H9 (cell line): ENCODE results near the gene PRSS57. TPM values are rescaled to one million over a fixed set of nuclear protein-coding genes. Genes with fewer than 3 reads are reported as not detected.

Experiments
- DNase-seq: peaks from one replicate; pipeline ENCODE4 v3.0.0-alpha.2; 2017
- H2AFZ ChIP-seq: one replicate; pipeline ENCODE4 v1.6.1; 2013; ENCODE audit warnings: mild to moderate bottlenecking, low read length, control low read depth, moderate library complexity
- H2AK5ac ChIP-seq: 2 replicates; pipeline ENCODE4 v1.6.1; 2013; ENCODE audit warnings: low read length, control low read depth, mixed read lengths; ENCODE audit not compliant: insufficient read length
- H2BK120ac ChIP-seq: one replicate; pipeline ENCODE4 v1.6.1; 2013; ENCODE audit warnings: low read depth, mild to moderate bottlenecking, low read length, control low read depth, inconsistent platforms; ENCODE audit not compliant: poor library complexity, severe bottlenecking
- H2BK12ac ChIP-seq: 2 replicates; pipeline ENCODE4 v1.6.1; 2013; ENCODE audit warnings: low read length, control low read depth, mixed read lengths, low read depth; ENCODE audit not compliant: insufficient read length
- H2BK15ac ChIP-seq: 2 replicates; pipeline ENCODE4 v1.6.1; 2013; ENCODE audit warnings: low read depth, low read length, control low read depth
- H2BK20ac ChIP-seq: one replicate; pipeline ENCODE4 v1.6.1; 2013; ENCODE audit warnings: low read depth, mild to moderate bottlenecking, low read length, control low read depth, inconsistent platforms; ENCODE audit not compliant: poor library complexity, severe bottlenecking
- H2BK5ac ChIP-seq: 2 replicates; pipeline ENCODE4 v1.6.1; 2013; ENCODE audit warnings: low read length, control low read depth, mixed read lengths; ENCODE audit not compliant: insufficient read length
- H3K14ac ChIP-seq: 2 replicates; pipeline ENCODE4 v1.6.1; 2013; ENCODE audit warnings: low read length, control low read depth; ENCODE audit not compliant: insufficient read depth
- H3K18ac ChIP-seq: 2 replicates; pipeline ENCODE4 v1.6.1; 2013; ENCODE audit warnings: low read depth, mild to moderate bottlenecking, mixed read lengths, low read length, control low read depth; ENCODE audit not compliant: insufficient read length
- H3K23ac ChIP-seq: 2 replicates; pipeline ENCODE4 v1.6.1; 2013; ENCODE audit warnings: low read length, control low read depth, mixed read lengths, low read depth; ENCODE audit not compliant: insufficient read length
- H3K23me2 ChIP-seq: 2 replicates; pipeline ENCODE4 v1.6.1; 2013; ENCODE audit warnings: low read depth, mild to moderate bottlenecking, mixed read lengths, low read length, control low read depth; ENCODE audit not compliant: insufficient read length, poor library complexity, severe bottlenecking
- H3K27ac ChIP-seq: 2 replicates; pipeline ENCODE4 v1.5.1; 2013; ENCODE audit warnings: low read length, control low read depth, mixed read lengths, low read depth; ENCODE audit not compliant: insufficient read length
- H3K27me3 ChIP-seq: 2 replicates; pipeline ENCODE4 v1.6.1; 2013; ENCODE audit warnings: low read length, control low read depth, inconsistent platforms; ENCODE audit not compliant: insufficient read depth
- H3K4ac ChIP-seq: 2 replicates; pipeline ENCODE4 v1.6.1; 2013; ENCODE audit warnings: low read depth, mild to moderate bottlenecking, control low read depth, inconsistent platforms, low read length, moderate library complexity
- H3K4me1 ChIP-seq: 2 replicates; pipeline ENCODE4 v1.6.1; 2013; ENCODE audit warnings: low read length, control low read depth, inconsistent platforms; ENCODE audit not compliant: insufficient read depth
- H3K4me2 ChIP-seq: 2 replicates; pipeline ENCODE4 v1.6.1; 2013; ENCODE audit warnings: low read length, control low read depth, mixed read lengths; ENCODE audit not compliant: insufficient read length, insufficient read depth
- H3K56ac ChIP-seq: 2 replicates; pipeline ENCODE4 v1.6.1; 2013; ENCODE audit warnings: low read depth, mild to moderate bottlenecking, mixed read lengths, low read length, control low read depth; ENCODE audit not compliant: insufficient read length
- H3K79me1 ChIP-seq: 2 replicates; pipeline ENCODE4 v1.6.1; 2013; ENCODE audit warnings: low read depth, mild to moderate bottlenecking, moderate library complexity, low read length, control low read depth, inconsistent platforms; ENCODE audit not compliant: insufficient read depth, poor library complexity, severe bottlenecking
- H3K79me2 ChIP-seq: 2 replicates; pipeline ENCODE4 v1.6.1; 2013; ENCODE audit warnings: low read length, control low read depth, inconsistent platforms; ENCODE audit not compliant: insufficient read depth
- H3K9ac ChIP-seq: 2 replicates; pipeline ENCODE4 v1.6.1; 2013; ENCODE audit warnings: low read length, control low read depth, mixed read lengths; ENCODE audit not compliant: insufficient read length; ENCODE audit errors: extremely low read depth
- H3K9me3 ChIP-seq: one replicate; pipeline ENCODE4 v1.6.1; 2013; ENCODE audit warnings: low read depth, low read length, inconsistent platforms; ENCODE audit not compliant: control insufficient read depth
- H3T11ph ChIP-seq: one replicate; pipeline ENCODE4 v1.6.1; 2013; ENCODE audit warnings: mild to moderate bottlenecking, low read length, control low read depth, inconsistent platforms
- H4K20me1 ChIP-seq: one replicate; pipeline ENCODE4 v1.6.1; 2013; ENCODE audit not compliant: control insufficient read depth, insufficient read length, insufficient read depth
- H4K5ac ChIP-seq: 2 replicates; pipeline ENCODE4 v1.6.1; 2013; ENCODE audit warnings: low read depth, mild to moderate bottlenecking, mixed read lengths, low read length, control low read depth; ENCODE audit not compliant: insufficient read length
- H4K8ac ChIP-seq: replicated peaks from 2 replicates; pipeline ENCODE4 v1.6.1; 2013; ENCODE audit warnings: low read length, control low read depth, mixed read lengths, low read depth; ENCODE audit not compliant: insufficient read length
- H4K91ac ChIP-seq: 2 replicates; pipeline ENCODE4 v1.6.1; 2013; ENCODE audit warnings: low read depth, mild to moderate bottlenecking, moderate library complexity, mixed read lengths, low read length, control low read depth; ENCODE audit not compliant: insufficient read length
- H3K27ac Mint-ChIP-seq, 3 experiments: 2 replicates in 2 of 3; 3 replicates in 1 of 3; pipeline ENCODE4 v1.8.0; 2020 to 2021; ENCODE audit warnings: mixed read lengths in 3 of 3, mild to moderate bottlenecking in 1 of 3, moderate library complexity in 1 of 3
- H3K27me3 Mint-ChIP-seq: 2 replicates; pipeline ENCODE4 v1.8.0; 2021; ENCODE audit warnings: low read depth, mild to moderate bottlenecking, moderate library complexity, mixed read lengths
- H3K36me3 Mint-ChIP-seq, 3 experiments: 2 replicates in 2 of 3; 3 replicates in 1 of 3; pipeline ENCODE4 v1.8.0; 2020 to 2021; ENCODE audit warnings: low read depth in 3 of 3, mixed read lengths in 3 of 3; ENCODE audit not compliant: insufficient read depth in 1 of 3
- H3K4me1 Mint-ChIP-seq, 2 experiments: 2 replicates each; pipeline ENCODE4 v1.8.0; 2020; ENCODE audit warnings: mixed read lengths in 2 of 2
- H3K4me3 Mint-ChIP-seq, 2 experiments: 2 replicates in 1 of 2; 3 replicates in 1 of 2; pipeline ENCODE4 v1.8.0; 2020 to 2021; ENCODE audit warnings: mild to moderate bottlenecking in 2 of 2, mixed read lengths in 2 of 2, moderate library complexity in 1 of 2
- H3K9me3 Mint-ChIP-seq, 2 experiments: 2 replicates in 1 of 2; 3 replicates in 1 of 2; pipeline ENCODE4 v1.8.0; 2020; ENCODE audit warnings: mild to moderate bottlenecking in 2 of 2, mixed read lengths in 2 of 2, moderate library complexity in 1 of 2
- WGBS: extraction: QIAGEN DNeasy Blood & Tissue Kit; methylation state at CpG from one replicate; pipeline ENCODE4 v1.1.7; 2013; ENCODE audit warnings: missing lambda C conversion rate, low lambda C conversion rate, mixed read lengths; ENCODE audit not compliant: insufficient read length; ENCODE audit errors: extremely low coverage; 5-methylcytosine and 5-hydroxymethylcytosine counted together
- total RNA-seq: library from RNA; stranded (reverse); gene quantifications from 2 replicates; pipeline ENCODE4 v1.2.1, GENCODE V29; 2021
- TF ChIP-seq, protein P1 (sequence below): fragments of 200-600 bp; sonication (generic); conservative IDR thresholded peaks from 3 replicates; pipeline ENCODE4 v1.8.0; 2021; ENCODE audit warnings: antibody characterized with exemption, mild to moderate bottlenecking

PRSS57 gene
- total RNA-seq, 1 experiment from 2014 or later, result not detected

DNA sequence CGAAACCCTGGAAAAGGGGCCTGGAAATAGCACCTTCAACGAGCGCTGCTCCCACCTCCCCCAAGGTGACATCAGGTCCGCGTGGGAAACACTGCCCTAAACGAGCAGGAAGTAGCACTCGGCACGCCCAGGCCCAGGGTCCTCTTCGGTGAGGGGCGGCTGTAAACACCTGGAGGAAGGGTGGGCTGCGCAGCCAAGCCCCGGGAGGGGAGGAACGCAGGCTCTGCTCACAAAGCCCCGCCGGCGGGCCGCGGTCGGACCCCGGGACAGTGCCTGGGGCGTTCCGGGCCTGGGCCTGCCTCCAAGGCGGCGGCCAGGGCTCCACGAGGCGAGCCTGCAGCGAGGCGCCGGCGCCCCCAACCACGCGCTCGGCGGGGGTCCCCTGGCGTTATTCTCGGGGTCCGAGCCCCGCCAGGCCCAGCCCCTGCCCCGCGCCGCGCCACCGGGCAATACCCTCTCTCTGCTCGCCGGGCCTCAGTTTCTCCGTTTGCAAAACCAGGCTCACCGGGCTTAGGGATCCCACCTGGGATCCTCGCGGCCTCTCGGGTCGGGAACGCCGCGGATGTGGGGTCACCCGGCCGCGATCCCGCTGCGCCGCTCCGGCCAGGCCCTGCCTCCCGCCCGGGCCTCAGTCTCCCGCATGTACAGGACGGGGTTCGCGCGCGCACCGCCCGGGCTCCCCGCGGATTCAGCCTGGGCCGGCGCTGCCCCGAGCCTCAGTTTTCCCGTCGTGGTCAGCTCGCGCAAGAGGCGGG, 32.9 kb downstream of the PRSS57 start:
- Histone ChIP-seq H3K79me2 (peaks cover 49% of the 10 kb centered on the region; the same call in 1 of the 2 replicates), H3K56ac (no peak overlapping the region), H3K4me2 (peak overlapping the region; percentile 69), H3K27ac (no peak overlapping the region), H3K4ac (no peak overlapping the region), H4K5ac (no peak overlapping the region), H3K79me1 (peaks cover 2% of the 10 kb centered on the region), H4K8ac (no peak overlapping the region), H2BK5ac (no peak overlapping the region), H3K9ac (peak overlapping the region; percentile 73), H2AFZ (no peak overlapping the region), H2BK12ac (no peak overlapping the region), H3K18ac (no peak overlapping the region), H2BK120ac (no peak overlapping the region), H4K91ac (no peak overlapping the region), H4K20me1 (peaks cover 8% of the 10 kb centered on the region), H2AK5ac (no peak overlapping the region), H3K9me3 (no peaks in the 10 kb centered on the region), H3K27me3 (no peaks in the 10 kb centered on the region), H3K14ac (peak overlapping the region; percentile 71), H3K23me2 (peaks cover 7% of the 10 kb centered on the region), H2BK20ac (no peak overlapping the region), H3T11ph (no peak overlapping the region), H3K4me1 (no peaks in the 10 kb centered on the region; the same call in 1 of the 2 replicates), H3K23ac (no peak overlapping the region), H2BK15ac (no peak overlapping the region)
- peak overlapping the region; percentile 76 to 85 for H3K4me3 Mint-ChIP-seq
- H3K36me3 Mint-ChIP-seq, result peaks cover 0 to 2% (median 0%) of the 10 kb centered on the region in 3 experiments; a peak in 3 of 7 replicates
- no peak for DNase-seq
- H3K4me1 Mint-ChIP-seq, result peaks cover 13 to 18% of the 10 kb centered on the region in 2 experiments
- TF ChIP-seq, protein P1, sequence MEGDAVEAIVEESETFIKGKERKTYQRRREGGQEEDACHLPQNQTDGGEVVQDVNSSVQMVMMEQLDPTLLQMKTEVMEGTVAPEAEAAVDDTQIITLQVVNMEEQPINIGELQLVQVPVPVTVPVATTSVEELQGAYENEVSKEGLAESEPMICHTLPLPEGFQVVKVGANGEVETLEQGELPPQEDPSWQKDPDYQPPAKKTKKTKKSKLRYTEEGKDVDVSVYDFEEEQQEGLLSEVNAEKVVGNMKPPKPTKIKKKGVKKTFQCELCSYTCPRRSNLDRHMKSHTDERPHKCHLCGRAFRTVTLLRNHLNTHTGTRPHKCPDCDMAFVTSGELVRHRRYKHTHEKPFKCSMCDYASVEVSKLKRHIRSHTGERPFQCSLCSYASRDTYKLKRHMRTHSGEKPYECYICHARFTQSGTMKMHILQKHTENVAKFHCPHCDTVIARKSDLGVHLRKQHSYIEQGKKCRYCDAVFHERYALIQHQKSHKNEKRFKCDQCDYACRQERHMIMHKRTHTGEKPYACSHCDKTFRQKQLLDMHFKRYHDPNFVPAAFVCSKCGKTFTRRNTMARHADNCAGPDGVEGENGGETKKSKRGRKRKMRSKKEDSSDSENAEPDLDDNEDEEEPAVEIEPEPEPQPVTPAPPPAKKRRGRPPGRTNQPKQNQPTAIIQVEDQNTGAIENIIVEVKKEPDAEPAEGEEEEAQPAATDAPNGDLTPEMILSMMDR, result no peak
- no CpG with 5 or more reads among the region's 81 CpGs for WGBS
- H3K9me3 Mint-ChIP-seq, result peaks cover 4 to 7% of the 10 kb centered on the region in 2 experiments; a peak in 3 of 5 replicates
- peak overlapping the region in 1 of 3 experiments; percentile 53; a peak in 1 of 7 replicates for H3K27ac Mint-ChIP-seq
- H3K27me3 Mint-ChIP-seq, result peaks cover 19% of the 10 kb centered on the region
